ENCODE measurements around the gene BANK1. TPM values are rescaled to one million over a fixed set of nuclear protein-coding genes. Genes with fewer than 3 reads are reported as not detected.
A peak's percentile ranks its signal among the peaks of the same experiment; 100 is the strongest.

The BANK1 gene
- total RNA-seq, 1 experiment from 2014 or later, result not detected

DNA sequence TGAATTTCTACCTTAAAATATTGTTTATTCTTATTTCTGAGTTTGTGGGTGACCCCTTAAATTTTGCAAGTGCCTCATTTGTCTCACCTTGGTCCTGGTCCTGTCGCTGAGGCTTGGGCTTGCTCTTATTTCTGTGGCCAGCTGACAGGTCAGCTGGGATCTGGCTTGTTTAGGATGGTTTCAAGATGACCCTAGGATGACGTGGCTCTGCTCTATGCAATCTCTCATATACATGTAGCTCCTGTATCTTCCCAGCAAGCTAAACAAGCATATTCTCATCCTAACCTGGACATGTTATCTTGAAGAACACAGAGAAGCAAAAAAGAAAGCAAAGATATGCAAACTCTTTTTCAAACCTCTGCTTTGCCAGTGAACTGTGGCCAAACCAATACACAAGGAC, 158.4 kb downstream of the BANK1 start:
- Mint-ChIP-seq H3K4me1 (ENCODE audit: insufficient read depth, unreplicated experiment) (peaks cover 18% of the 10 kb centered on the region), H3K4me3 (ENCODE audit: unreplicated experiment) (no peak overlapping the region), H3K27me3 (ENCODE audit: insufficient read depth, unreplicated experiment) (no peaks in the 10 kb centered on the region), H3K27ac (ENCODE audit: low read depth, unreplicated experiment) (no peak overlapping the region), H3K36me3 (ENCODE audit: insufficient read depth, unreplicated experiment) (no peaks in the 10 kb centered on the region), H3K9me3 (ENCODE audit: unreplicated experiment) (no peaks in the 10 kb centered on the region)
- no peak for TF ChIP-seq CTCF (IDR thresholded peaks at IDR 0.05; ENCODE audit: unreplicated experiment)
- ChIA-PET POLR2A (no interaction called here), CTCF (no interaction called here)
- no peak for DNase-seq (ENCODE audit: unreplicated experiment)
- no TSS peak for BruUV-seq (replicated peaks)
- intact Hi-C loops (cut with micrococcal nuclease), result no loop called here

DNA sequence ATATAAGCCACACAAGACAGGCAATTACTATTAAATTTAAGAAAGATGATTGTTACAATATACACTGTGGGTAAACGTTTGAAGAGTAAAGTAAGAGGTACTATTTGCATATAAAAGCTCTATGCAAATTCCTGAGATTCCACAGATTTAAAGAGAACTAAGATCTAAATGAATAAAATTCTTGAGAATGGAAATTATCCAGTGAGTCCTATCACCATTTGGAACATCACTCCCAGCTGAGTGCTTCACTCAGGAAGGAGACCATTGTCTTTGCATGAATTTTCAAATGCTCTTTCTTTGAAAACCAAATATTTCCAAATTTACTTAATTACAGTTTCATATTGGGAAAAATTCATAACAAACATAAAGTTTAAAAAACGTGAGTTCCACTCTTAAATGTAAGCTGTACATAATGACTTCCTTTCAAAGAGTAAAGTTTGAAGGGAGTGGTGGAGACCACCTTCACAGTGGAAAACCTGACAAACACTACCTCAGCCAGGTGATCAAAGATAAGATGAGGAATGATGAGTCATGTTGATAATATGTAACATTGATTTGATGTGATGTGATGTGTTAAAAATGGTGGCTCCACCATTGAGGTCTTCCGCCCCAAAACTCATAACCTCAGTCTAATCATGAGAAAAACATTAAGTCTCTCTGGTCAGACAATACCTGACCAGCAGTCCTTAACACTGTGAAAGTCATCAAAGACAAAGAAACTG, 159.9 kb downstream of the BANK1 start:
- no TSS peak for BruUV-seq (replicated peaks)
- no peaks in the 10 kb centered on the region for H3K27me3 Mint-ChIP-seq (ENCODE audit: insufficient read depth, unreplicated experiment)

DNA sequence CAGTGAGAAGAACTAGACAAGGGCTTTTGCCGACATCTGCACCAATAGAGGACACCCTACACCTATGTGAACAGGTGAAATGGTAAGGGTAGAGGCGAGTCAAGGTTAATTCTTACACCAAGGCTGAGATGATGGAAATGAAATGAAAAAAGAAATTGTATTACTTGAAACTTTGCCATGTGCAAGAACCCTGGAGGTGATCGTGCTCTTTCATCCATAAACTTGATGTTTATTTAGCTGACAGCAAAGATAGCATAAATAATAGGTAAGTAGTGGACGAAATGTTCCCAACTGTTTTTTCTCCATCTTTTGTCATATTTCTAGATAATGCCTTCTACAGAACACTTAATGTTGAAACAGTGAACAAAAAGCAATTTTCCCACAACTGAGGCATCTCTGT, 162.5 kb downstream of the BANK1 start:
- no peaks in the 10 kb centered on the region for H3K27me3 Mint-ChIP-seq (ENCODE audit: insufficient read depth, unreplicated experiment)
- no peak for DNase-seq (ENCODE audit: unreplicated experiment)
- no peak for TF ChIP-seq CTCF (IDR thresholded peaks at IDR 0.05; ENCODE audit: unreplicated experiment)
- no peak overlapping the region for H3K27ac Mint-ChIP-seq (ENCODE audit: low read depth, unreplicated experiment)
- H3K4me3 Mint-ChIP-seq (ENCODE audit: unreplicated experiment), result no peak overlapping the region
- no peaks in the 10 kb centered on the region for H3K36me3 Mint-ChIP-seq (ENCODE audit: insufficient read depth, unreplicated experiment)
- intact Hi-C loops (cut with micrococcal nuclease), result no loop called here
- no peaks in the 10 kb centered on the region for H3K9me3 Mint-ChIP-seq (ENCODE audit: unreplicated experiment)
- peaks cover 28% of the 10 kb centered on the region for H3K4me1 Mint-ChIP-seq (ENCODE audit: insufficient read depth, unreplicated experiment)
- ChIA-PET POLR2A (no interaction called here), CTCF (no interaction called here)
- BruUV-seq (replicated peaks), result no TSS peak

More for the DNA sequence above, 159.9 kb downstream of the BANK1 start:
- peaks cover 27% of the 10 kb centered on the region for H3K4me1 Mint-ChIP-seq (ENCODE audit: insufficient read depth, unreplicated experiment)
- H3K9me3 Mint-ChIP-seq (ENCODE audit: unreplicated experiment), result no peaks in the 10 kb centered on the region
- H3K36me3 Mint-ChIP-seq (ENCODE audit: insufficient read depth, unreplicated experiment), result no peaks in the 10 kb centered on the region
- TF ChIP-seq CTCF (IDR thresholded peaks at IDR 0.05; ENCODE audit: unreplicated experiment), result no peak
- intact Hi-C loops (cut with micrococcal nuclease), result loop anchor here (1.0 kb wide), 1 partner anchor 35 kb away; no protein-coding TSS in a partner anchor
- DNase-seq (ENCODE audit: unreplicated experiment), result no peak
- H3K27ac Mint-ChIP-seq (ENCODE audit: low read depth, unreplicated experiment), result no peak overlapping the region
- no peak overlapping the region for H3K4me3 Mint-ChIP-seq (ENCODE audit: unreplicated experiment)
- POLR2A ChIA-PET, result no interaction called here
- CTCF ChIA-PET, result no interaction called here

DNA sequence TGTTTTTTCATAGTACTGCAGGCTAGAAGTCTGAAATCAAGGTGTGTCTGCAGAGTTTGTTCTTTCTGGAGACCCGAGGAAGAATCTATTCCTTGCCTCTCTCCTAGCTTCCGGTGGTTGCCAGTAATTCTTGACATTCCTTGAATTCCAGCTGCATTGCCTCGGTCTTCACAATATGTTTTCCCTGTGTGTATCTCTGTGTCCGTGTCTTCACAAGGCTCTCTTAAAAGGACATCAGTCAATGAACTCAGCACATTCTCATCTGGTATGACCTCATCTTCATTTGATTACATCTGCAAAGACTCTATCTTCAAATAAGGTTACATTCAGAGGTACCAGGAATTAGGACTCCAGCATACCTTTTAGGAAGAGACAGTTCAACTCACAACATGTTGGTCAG, 163.4 kb downstream of the BANK1 start:
- Mint-ChIP-seq H3K4me3 (ENCODE audit: unreplicated experiment) (no peak overlapping the region), H3K27me3 (ENCODE audit: insufficient read depth, unreplicated experiment) (no peaks in the 10 kb centered on the region), H3K36me3 (ENCODE audit: insufficient read depth, unreplicated experiment) (no peaks in the 10 kb centered on the region), H3K4me1 (ENCODE audit: insufficient read depth, unreplicated experiment) (peaks cover 28% of the 10 kb centered on the region), H3K27ac (ENCODE audit: low read depth, unreplicated experiment) (peak overlapping the region; percentile 53), H3K9me3 (ENCODE audit: unreplicated experiment) (no peaks in the 10 kb centered on the region)
- POLR2A ChIA-PET, result no interaction called here
- DNase-seq (ENCODE audit: unreplicated experiment), result peak; percentile 40
- intact Hi-C loops (cut with micrococcal nuclease), result no loop called here
- no TSS peak for BruUV-seq (replicated peaks)
- no peak for TF ChIP-seq CTCF (IDR thresholded peaks at IDR 0.05; ENCODE audit: unreplicated experiment)
- CTCF ChIA-PET, result no interaction called here
